T47D (cell line): ENCODE data around the gene OVAAL.
A peak's percentile ranks its signal among the peaks of the same experiment; 100 is the strongest.
"Not testable (repeated sequence)": the region's sequence is repeated elsewhere in the genome, so short reads cannot be mapped to it uniquely, and the experiment has no call there.

Experiments used
- DNase-seq, 2 experiments: peaks; one replicate each; pipeline versions ENCODE4 v3.0.0 to v3.0.0-alpha.2; 2011 to 2012; ENCODE audit warnings: low read depth in 1 of 2, low spot score in 1 of 2
- JUND ChIP-seq: IDR thresholded peaks from 2 replicates; pipeline ENCODE4 v1.6.1; 2012; ENCODE audit warnings: low read depth
- in situ Hi-C: cut with HindIII; loops from 2 replicates; pipeline ENCODE4 v1.10.0; 2016; ENCODE audit warnings: low sequenced_read_pairs, low pct_unique_long_range_greater_than_20kb

Gene OVAAL

DNA sequence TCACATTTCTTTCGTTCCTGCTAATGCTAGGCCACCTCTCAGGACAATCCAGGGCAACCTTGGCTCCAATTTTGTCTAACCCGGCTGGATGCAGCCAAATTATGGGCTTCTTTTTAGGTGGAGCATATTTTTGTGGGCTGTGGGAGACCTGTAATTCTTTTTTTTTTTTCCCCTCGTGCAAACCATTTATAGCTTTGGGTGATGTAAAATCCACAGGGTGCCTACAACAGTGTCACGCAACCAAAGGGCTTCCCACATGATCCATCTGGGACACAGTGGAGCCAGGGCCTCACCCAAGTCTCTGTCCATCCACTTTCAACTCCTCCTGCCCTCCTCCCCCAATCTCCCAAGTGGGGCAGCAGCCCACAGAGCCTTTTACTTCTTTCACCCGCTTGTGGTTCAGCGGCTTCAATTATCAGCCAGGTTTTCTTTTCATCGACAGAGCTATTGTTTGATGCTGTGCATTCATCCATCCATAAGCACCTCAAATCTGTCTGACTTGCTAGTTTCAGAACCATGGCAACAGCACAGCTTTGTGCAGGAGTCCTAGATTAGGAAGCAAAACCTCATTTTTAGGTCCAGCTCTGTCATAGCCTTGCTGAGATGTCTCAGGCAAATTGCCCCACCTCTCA lies 10.0 kb upstream of the OVAAL start:
- in situ Hi-C loops: no loop called here
- DNase-seq: no peak
- TF ChIP-seq JUND: no peak

DNA sequence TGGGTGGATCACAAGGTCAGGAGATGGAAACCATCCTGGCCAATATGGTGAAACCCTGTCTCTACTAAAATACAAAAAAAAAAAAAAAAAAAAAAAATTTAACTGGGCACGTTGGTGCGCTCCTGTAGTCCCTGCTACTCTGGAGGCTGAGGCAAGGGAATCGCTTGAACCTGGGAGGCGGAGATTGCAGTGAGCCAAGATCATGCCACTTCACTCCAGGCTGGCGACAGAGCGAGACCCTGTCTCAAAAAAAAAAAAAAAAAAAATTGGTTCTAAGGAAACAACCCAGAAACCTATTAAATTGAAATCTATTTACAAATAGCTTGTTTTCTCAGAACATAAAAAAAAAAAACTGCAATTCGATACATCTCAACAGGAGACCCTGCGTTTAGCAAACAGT lies 9.0 kb upstream of the OVAAL start:
- DNase-seq, in situ Hi-C loops: not testable (repeated sequence)

DNA sequence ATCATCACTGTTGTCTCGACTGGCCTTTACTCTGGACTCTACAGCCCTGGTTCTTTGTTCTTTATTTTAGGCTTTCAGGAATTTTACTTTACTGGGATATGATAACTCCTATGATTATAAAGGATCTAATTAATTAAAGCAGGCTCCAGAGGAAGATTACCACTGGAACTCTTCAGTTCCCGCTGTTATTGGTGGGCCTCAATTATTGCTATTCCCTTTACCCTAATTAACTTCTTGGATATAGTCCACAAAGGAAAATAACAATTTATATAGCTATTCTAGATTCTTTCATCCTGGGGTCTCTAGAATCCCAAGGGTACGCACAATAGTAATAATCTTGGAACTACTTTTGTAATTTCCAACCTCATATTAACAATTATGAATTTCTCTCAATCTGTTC lies 8.5 kb upstream of the OVAAL start:
- in situ Hi-C loops: no loop called here
- DNase-seq: no peak
- TF ChIP-seq JUND: no peak

DNA sequence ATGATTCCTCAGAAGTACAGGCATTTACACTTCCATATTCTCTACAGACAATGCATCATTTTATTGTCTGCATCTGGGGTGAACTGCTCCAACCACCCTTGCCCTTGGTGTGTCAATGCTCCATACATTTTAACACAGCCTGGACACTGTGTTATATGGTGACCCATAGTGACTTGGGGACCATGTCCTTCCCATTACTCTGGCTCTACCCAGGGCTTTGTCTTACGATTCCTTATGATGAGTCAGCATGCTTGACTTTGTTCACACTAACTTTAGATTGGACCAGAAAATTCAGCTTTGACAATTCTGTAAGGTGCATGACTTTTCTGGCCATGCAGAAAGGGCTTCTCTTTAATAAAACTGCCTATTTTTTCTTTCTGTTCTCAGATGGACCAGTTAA lies 6.8 kb upstream of the OVAAL start:
- no peak for DNase-seq
- in situ Hi-C loops: no loop called here
- no peak for TF ChIP-seq JUND

DNA sequence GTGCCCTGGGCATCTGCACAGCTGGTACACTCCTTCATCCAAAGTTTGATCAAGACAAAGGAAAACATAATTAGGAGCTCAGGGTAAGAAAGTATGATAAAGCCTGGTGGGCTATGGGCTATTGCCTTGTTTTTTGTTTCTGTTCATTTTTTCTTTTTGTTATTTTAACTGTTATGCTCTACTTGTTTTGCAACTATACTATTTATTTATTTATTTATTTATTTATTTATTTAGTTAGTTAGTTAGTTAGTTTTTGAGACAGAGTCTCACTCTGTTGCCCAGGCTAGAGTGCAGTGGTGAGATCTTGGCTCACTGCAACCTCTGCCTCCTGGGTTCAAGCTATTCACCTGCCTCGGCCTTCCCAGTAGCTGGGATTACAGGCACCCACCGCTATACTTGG lies 5.7 kb upstream of the OVAAL start:
- in situ Hi-C loops, DNase-seq: not testable (repeated sequence)

DNA sequence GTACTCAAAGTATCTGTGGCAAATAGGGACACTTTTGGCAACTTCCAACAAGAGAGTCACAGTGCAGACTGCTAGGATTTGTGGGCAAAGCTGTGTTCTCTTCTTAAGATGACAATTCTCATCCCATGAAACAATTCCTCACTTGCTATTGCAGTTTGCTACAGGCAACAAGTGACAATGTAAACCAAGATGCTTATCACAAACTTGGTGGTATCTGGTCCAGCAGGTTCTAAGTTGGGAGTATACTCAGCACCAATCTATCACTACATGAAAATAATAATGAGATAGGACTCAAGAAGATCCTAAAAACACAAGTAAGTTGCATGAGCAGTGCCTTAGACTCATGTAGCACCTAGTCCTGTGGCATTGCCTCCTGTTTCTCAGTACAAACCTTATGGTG lies 3.4 kb upstream of the OVAAL start:
- in situ Hi-C loops: no loop called here
- peak in 1 of 2 experiments; percentile 78 for DNase-seq
- no peak for TF ChIP-seq JUND

DNA sequence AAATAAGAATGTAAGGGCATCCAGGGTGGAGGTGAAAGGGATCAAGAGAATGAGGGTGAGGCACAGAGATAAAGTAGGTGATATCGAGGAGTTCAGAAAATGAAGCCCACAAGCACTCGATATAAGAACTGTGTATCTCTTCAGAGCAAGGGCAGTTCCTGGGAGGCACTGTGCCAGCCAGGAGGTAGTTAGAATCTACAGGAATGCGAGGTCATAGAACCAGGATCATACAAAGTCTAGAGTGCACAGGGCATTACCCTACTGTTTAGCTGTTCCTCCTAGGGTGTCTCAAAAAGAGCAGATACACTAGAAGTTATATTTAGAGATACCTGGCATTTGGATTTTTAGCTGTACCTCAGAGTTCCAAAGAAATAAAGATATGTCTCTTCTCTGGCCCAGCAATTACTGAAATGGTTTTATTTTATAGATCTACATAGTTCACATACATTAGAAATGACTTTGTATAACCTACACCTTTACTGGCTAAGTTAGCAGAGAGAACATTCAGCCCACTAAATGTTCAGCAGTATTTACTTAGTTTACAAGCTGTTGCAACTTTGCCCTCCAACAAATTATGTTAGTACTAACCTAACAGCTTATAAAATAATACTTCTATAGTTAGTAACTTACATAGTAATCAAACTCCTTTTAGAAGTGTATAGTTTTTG lies 1.6 kb downstream of the OVAAL start:
- TF ChIP-seq JUND: no peak
- peak; percentile 29 to 43 for DNase-seq
- in situ Hi-C loops: no loop called here

DNA sequence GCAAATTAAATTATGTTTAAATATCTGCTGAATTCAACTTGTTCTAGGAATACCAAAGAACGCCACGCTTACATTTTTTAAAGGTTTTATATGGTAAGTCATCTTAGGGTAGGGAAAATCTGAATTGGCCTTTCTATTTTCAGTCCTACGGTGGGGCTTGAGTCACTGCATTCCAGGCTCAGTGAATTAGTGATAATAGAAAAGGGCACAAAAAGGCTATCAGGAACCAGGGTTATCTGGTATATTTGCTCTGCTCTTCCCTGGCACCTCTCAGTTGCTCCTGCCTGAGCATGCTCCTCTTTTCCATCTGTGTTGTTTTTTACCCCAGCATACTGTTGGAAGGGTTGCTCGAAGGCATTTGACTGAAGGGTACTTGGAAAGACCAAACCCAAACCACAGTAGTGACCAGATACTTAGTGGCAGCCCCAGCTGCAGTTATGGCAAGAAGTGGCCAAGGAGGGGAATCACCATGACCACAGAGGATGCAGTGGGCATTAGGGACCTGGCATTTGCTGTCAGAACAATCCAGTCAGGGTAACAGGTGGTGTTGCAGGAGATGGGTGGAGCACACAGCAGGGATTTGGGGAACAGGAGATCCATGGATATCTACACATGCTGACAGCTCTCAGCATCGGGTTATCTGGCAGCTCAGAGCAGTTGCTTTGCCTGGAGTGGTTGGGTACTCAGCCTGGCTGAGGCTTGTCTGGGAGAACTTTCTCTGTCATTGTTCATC lies 2.3 kb downstream of the OVAAL start:
- DNase-seq: no peak
- in situ Hi-C loops: no loop called here
- TF ChIP-seq JUND: no peak

DNA sequence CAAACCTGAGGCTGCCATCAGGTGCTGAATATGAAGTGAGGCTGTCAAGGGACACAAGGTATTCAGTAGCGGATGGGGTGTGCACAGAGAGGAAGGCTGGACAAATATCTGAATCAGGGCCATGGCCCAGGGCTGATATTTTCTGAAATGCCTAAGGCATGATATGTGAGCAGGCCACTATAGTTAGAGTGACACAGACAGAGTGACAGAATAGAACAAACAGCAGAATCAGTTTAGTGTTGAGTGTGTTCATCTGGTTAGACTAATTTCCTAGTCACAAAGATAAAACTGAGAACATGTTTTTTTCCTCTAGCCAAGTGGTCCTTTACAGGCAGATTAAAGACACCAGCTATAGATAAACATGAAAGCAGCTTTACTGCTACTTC lies 3.9 kb downstream of the OVAAL start:
- TF ChIP-seq JUND: no peak
- DNase-seq: no peak
- in situ Hi-C loops: no loop called here

DNA sequence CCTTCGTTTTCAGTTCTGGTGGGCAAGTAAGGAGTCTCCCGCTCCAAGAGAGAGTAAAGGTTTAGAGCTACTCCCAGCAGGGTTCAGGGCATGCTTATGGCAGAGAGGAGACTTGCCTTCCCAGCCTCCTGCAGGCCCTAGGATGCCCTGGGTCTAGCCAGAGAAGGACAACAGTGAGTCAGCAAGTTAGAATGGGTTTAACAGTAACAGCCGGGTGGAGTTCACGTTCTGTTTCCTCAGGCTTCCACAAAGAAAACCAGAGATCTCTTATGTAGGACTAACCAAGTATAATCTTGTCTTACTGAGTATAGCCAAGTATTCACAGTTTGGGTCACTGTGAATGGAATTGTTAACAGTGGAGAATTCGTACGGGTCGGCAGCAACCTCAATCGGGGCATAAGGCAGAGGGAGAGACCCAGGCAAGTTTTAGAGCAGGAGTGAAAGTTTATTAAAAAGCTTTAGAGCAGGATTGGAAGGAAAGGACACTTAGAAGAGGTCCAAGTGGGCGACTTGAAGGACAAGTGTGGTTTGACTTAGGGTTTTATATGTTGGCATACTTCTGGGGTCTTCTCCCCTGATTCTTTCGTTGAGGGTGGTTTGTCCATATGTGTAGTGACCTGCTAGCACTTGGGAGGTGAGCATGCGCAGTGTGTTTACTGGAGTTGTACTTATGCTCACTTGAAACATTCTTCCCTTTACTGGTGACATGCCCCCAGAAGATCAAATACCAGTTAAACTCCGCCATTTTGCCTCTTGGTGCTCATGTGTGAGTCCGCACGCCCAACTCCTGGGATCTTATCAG lies 4.5 kb downstream of the OVAAL start:
- TF ChIP-seq JUND: no peak
- DNase-seq: peak in 1 of 2 experiments; percentile 18
- in situ Hi-C loops: no loop called here

DNA sequence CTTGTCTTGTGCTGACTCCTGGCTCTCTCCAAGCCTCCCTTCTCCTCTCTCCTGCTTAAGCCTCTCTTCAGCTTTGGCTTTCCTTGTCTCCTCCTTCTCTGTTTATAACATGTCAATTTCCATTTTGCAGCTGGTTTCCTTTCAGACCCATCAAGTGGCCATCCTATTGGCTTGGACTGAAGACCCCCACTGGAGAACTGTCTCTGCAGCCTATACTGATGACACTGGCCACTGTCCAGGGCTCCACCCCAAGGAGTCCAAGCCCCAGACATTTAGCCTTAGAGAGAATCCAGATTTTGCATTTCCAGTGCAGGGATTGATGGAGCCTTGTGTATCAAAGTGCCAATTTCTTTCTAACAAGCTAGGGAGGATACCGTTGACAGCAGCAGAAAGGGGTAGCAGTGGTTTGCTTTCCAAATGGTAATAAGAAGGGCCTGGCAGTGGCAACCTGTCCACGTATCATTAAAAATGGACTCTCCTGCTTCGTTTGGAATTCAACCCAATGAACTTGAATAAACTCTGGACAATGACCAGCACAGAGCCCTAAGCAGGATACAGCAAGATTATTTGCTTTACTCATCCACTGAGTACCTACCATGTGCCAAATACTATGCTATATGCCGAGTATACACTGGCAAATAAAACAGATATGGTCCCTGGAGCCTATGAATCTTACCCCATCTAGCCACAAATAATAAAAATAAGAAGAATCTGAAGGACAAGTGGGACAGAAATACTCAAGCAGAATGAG lies 6.5 kb downstream of the OVAAL start:
- in situ Hi-C loops: no loop called here
- no peak for DNase-seq
- no peak for TF ChIP-seq JUND

DNA sequence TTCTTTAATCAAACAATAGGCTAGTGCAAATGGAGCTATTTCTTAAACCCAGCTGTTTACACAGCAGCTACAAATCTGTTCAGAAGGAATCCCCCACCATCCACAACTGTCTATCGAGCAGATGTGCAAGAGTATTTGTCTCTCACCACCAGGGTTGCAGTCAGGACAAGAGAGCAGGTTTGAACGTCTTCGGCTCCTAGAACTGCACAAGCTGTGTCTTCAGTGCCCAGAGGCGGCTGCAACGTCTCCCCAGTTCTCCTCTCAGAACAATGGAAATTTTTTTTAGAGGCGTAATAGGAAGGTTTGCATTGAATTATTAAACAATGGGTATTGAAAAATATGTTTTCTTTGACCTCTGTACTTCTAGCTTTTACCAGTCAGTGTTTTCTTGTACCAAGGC lies 7.3 kb downstream of the OVAAL start:
- in situ Hi-C loops: no loop called here
- DNase-seq: no peak
- no peak for TF ChIP-seq JUND

DNA sequence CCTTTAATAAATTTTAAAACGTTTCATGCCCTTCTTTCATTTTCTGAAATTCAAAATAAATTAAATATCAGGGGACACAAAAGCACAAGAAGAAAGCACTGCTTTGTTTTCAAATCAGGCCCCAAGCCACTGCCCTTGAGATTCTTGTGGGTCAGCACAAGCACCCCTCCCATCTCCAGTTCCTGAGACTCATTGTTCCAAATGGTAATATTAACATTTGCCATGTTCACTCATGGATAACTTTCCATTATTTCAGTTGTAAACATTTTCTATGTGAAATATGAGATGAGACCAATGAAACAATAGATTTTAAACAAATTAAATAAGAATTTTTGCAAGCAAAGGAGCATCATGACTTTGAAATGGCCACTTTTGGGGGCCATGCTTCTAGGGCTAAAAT lies 7.7 kb downstream of the OVAAL start:
- no peak for DNase-seq
- in situ Hi-C loops: no loop called here
- TF ChIP-seq JUND: no peak
